Left lung (tissue), 10 donors: ENCODE data around the gene LIMS1. TPM values are rescaled to one million over a fixed set of nuclear protein-coding genes. Genes with fewer than 3 reads are reported as not detected.

Experiments used
- ATAC-seq: fragments of 200-7000 bp; cut with Tn5 transposase; one replicate; pipeline ENCODE4 v1.9.1; 2020; ENCODE audit warnings: moderate library complexity
- DNase-seq, 4 donors: peaks; one replicate each; pipeline ENCODE4 v3.0.0-alpha.2; 2013 to 2020
- H3K27ac ChIP-seq, 2 donors: fragments of 200-600 bp; sonication (generic) in 1 of 2; one replicate each; pipeline versions ENCODE4 v1.5.0 to v1.8.0; 2020 to 2021
- H3K27me3 ChIP-seq, 2 donors: fragments of 200-600 bp; sonication (generic) in 1 of 2; one replicate each; pipeline versions ENCODE4 v1.5.0 to v1.8.0; 2020 to 2021
- H3K36me3 ChIP-seq, 2 donors: fragments of 200-600 bp; sonication (generic) in 1 of 2; one replicate each; pipeline versions ENCODE4 v1.5.0 to v1.8.0; 2020 to 2021
- H3K4me1 ChIP-seq, 2 donors: fragments of 200-600 bp; one replicate each; pipeline ENCODE4 v1.8.0; 2021
- H3K4me3 ChIP-seq, 2 donors: fragments of 200-600 bp; sonication (generic) in 1 of 2; one replicate each; pipeline versions ENCODE4 v1.5.0 to v1.8.0; 2020 to 2021; ENCODE audit warnings: mild to moderate bottlenecking in 1 of 2
- H3K9me3 ChIP-seq, 2 donors: fragments of 200-600 bp; sonication (generic) in 1 of 2; one replicate each; pipeline versions ENCODE4 v1.5.0 to v1.8.0; 2020 to 2021
- CTCF ChIP-seq, 2 donors: fragments of 200-600 bp; sonication (generic) in 1 of 2; IDR thresholded peaks; one replicate each; pipeline versions ENCODE4 v1.5.0 to v1.8.0; 2021; ENCODE audit warnings: antibody characterized with exemption in 2 of 2
- intact Hi-C, 2 donors: fragments of 100-400 bp; cut with DNase I; formaldehyde crosslinking; loops; one replicate each; pipeline versions ENCODE4 v1.11.2 to v1.14.2; 2022
- polyA plus RNA-seq, 6 donors: library from polyadenylated mRNA; unstranded; fragments of 120-200 nt; gene quantifications; one replicate each; pipeline ENCODE4 v1.2.1, GENCODE V29; 2013; ENCODE audit not compliant: insufficient read length in 6 of 6
- total RNA-seq, 2 donors: library from RNA; stranded (reverse); fragmentation: NEBNext Ultra II Directional; extraction: Animal tissue kit (Norgen Biotek cat#: 25700); gene quantifications; one replicate each; pipeline ENCODE4 v1.2.1, GENCODE V29; 2021
- donor health status: DM: no; HTN: yes; CAD: no.
- donor health status: DM: no; HTN: no; CAD: no.

LIMS1 gene
- total and polyA plus RNA-seq, 8 donors = 63.2 to 122 (median 70.4) TPM

GRCh38 chr2:108534584-108535356 lies 500 bp downstream of the LIMS1 start:
- ATAC-seq (no peak), DNase-seq (peak; percentile 44 to 90 (median 54))
- Histone ChIP-seq H3K27me3 (no peaks in the 10 kb centered on the region), H3K4me3 (peak overlapping the region; percentile 56 to 74), H3K36me3 (no peaks in the 10 kb centered on the region), H3K27ac (peak overlapping the region; percentile 93 to 96), H3K9me3 (no peaks in the 10 kb centered on the region), H3K4me1 (peaks cover 0 to 33% of the 10 kb centered on the region in 2 donors)
- TF ChIP-seq CTCF (IDR thresholded peaks at IDR 0.05) = no peak
- intact Hi-C loops = no loop called here

- DNase-seq (peak in 2 of 4 donors; percentile 39 to 49), ATAC-seq (no peak)
Observed at GRCh38 chr2:108535357-108535631, 1.0 kb downstream of the LIMS1 start.

GRCh38 chr2:108536133-108536780 lies 2.0 kb downstream of the LIMS1 start:
- no peaks in the 10 kb centered on the region for H3K9me3 ChIP-seq
- no peak for ATAC-seq
- H3K4me3 ChIP-seq = peak overlapping the region in 1 of 2 donors; percentile 74
- intact Hi-C loops = no loop called here
- H3K4me1 ChIP-seq = peaks cover 0 to 38% of the 10 kb centered on the region in 2 donors
- TF ChIP-seq CTCF (IDR thresholded peaks at IDR 0.05) = no peak
- no peaks in the 10 kb centered on the region for H3K36me3 ChIP-seq
- H3K27me3 ChIP-seq = no peaks in the 10 kb centered on the region
- H3K27ac ChIP-seq = no peak overlapping the region
- no peak for DNase-seq

More at GRCh38 chr2:108535357-108535631, 1.0 kb downstream of the LIMS1 start:
- intact Hi-C loops = no loop called here
- no peak for TF ChIP-seq CTCF (IDR thresholded peaks at IDR 0.05)
- Histone ChIP-seq H3K36me3 (no peaks in the 10 kb centered on the region), H3K4me1 (peaks cover 0 to 33% of the 10 kb centered on the region in 2 donors), H3K27me3 (no peaks in the 10 kb centered on the region), H3K4me3 (peak overlapping the region; percentile 56 to 74), H3K9me3 (no peaks in the 10 kb centered on the region), H3K27ac (peak overlapping the region; percentile 93 to 96)

GRCh38 chr2:108536911-108537310 lies 2.6 kb downstream of the LIMS1 start:
- Histone ChIP-seq H3K27me3 (no peaks in the 10 kb centered on the region), H3K4me3 (no peak overlapping the region), H3K36me3 (no peaks in the 10 kb centered on the region), H3K27ac (no peak overlapping the region), H3K4me1 (peaks cover 0 to 43% of the 10 kb centered on the region in 2 donors), H3K9me3 (no peaks in the 10 kb centered on the region)
- no peak for TF ChIP-seq CTCF (IDR thresholded peaks at IDR 0.05)
- intact Hi-C loops = no loop called here
- ATAC-seq = no peak
- DNase-seq = no peak

DNA sequence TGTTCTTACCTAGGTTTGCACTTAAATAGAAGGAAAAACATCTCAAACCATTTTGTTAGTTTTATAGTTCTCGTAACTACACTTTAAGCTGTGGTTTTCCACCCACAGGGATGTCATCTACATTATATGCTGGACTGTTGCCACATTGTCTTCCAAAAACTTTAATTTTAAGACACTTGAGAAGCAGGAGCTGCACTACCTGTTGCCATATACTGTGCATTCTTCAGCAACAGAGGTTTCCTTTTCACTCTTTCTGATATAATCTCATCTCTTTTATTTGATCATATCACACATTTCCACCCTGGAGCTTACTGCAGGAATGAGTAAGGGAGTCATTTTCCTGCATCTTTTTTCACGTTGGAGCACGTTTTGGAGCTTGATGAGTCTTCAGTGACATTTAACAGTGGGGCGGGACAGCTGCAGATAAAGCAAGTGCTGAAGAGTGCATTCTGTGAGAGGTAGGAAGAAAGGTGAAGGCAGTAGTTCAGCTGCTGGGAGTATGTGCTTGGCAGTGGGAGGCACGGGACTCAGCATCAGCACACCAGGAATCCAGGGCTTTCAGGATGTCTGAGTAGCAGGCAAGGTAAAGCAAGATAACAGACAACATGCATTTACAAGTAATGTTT lies 3.8 kb downstream of the LIMS1 start:
- no peaks in the 10 kb centered on the region for H3K36me3 ChIP-seq
- H3K27me3 ChIP-seq = no peaks in the 10 kb centered on the region
- intact Hi-C loops = no loop called here
- DNase-seq = no peak
- H3K27ac ChIP-seq = no peak overlapping the region
- no peak for ATAC-seq
- peaks cover 0 to 43% of the 10 kb centered on the region in 2 donors for H3K4me1 ChIP-seq
- no peaks in the 10 kb centered on the region for H3K9me3 ChIP-seq
- no peak for TF ChIP-seq CTCF (IDR thresholded peaks at IDR 0.05)
- H3K4me3 ChIP-seq = no peak overlapping the region
